KMS-11 (cell line): ENCODE results near the gene GPR137.
"Not testable (repeated sequence)": the region's sequence is repeated elsewhere in the genome, so short reads cannot be mapped to it uniquely, and the experiment has no call there.

Experiments
- H2AFZ ChIP-seq: fragments of 200-600 bp; sonication (generic); 2 replicates; pipeline ENCODE4 v1.6.1; 2016; ENCODE audit warnings: antibody characterized with exemption, mixed run types, low read depth
- H3K27ac ChIP-seq: fragments of 200-600 bp; sonication (generic); 2 replicates; pipeline ENCODE4 v1.6.1; 2016; ENCODE audit warnings: mild to moderate bottlenecking, mixed run types
- H3K27me3 ChIP-seq: fragments of 200-600 bp; sonication (generic); 2 replicates; pipeline ENCODE4 v1.6.1; 2017; ENCODE audit warnings: mild to moderate bottlenecking, low read depth, mixed run types, moderate library complexity; ENCODE audit not compliant: insufficient read depth
- H3K36me3 ChIP-seq: fragments of 200-600 bp; sonication (generic); 2 replicates; pipeline ENCODE4 v1.6.1; 2017; ENCODE audit warnings: mild to moderate bottlenecking, mixed run types; ENCODE audit not compliant: insufficient read depth
- H3K4me1 ChIP-seq: fragments of 200-600 bp; sonication (generic); 2 replicates; pipeline ENCODE4 v1.6.1; 2016; ENCODE audit warnings: mild to moderate bottlenecking, low read depth, mixed run types; ENCODE audit not compliant: poor library complexity, severe bottlenecking
- H3K4me2 ChIP-seq: fragments of 200-600 bp; sonication (generic); 2 replicates; pipeline ENCODE4 v1.7.0; 2016; ENCODE audit warnings: mild to moderate bottlenecking, mixed run types
- H3K4me3 ChIP-seq: fragments of 200-600 bp; sonication (generic); IDR thresholded peaks from 2 replicates; pipeline ENCODE4 v1.6.1; 2017; ENCODE audit warnings: low read depth, low read length, mixed read lengths; ENCODE audit not compliant: insufficient read depth
- H3K79me2 ChIP-seq: fragments of 200-600 bp; sonication (generic); 2 replicates; pipeline ENCODE4 v1.6.1; 2016; ENCODE audit warnings: low read depth, mixed run types; ENCODE audit not compliant: insufficient read depth
- H3K9ac ChIP-seq: fragments of 200-600 bp; sonication (generic); 2 replicates; pipeline ENCODE4 v1.6.1; 2016; ENCODE audit warnings: mild to moderate bottlenecking, mixed run types
- H4K20me1 ChIP-seq: fragments of 200-600 bp; sonication (generic); 2 replicates; pipeline ENCODE4 v1.6.1; 2016; ENCODE audit warnings: mild to moderate bottlenecking, mixed run types; ENCODE audit not compliant: insufficient read depth
- TF ChIP-seq, protein P1 (sequence below): fragments of 200-600 bp; sonication (generic); conservative IDR thresholded peaks from 2 replicates; pipeline ENCODE4 v1.6.1; 2017; ENCODE audit warnings: low read depth, mild to moderate bottlenecking, antibody characterized with exemption, low read length, moderate library complexity, mixed read lengths

Gene GPR137

DNA sequence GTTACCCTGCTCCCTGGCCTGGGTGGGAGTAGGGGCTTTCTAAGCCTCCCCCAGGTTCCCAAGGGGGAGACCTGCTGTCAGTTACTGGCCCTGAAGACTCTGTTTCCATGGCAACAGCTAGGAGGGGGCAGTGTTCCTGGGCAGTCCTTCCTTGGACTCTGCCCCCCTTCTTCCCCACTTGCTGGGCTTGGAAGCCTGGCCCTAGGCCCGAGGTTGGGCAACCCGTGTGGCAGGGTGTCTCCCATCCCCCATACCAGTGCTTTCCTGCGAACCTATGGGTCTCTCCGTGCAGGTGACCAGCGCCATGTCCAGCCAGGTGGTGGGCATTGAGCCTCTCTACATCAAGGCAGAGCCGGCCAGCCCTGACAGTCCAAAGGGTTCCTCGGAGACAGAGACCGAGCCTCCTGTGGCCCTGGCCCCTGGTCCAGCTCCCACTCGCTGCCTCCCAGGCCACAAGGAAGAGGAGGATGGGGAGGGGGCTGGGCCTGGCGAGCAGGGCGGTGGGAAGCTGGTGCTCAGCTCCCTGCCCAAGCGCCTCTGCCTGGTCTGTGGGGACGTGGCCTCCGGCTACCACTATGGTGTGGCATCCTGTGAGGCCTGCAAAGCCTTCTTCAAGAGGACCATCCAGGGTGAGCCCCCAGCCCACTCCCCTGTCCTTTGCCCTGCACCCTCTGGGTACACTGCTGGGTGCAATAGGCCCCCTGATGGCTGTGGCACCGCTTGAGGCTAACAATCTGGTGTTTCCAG, 21.4 kb downstream of the GPR137 start:
- H3K9ac ChIP-seq: peak overlapping the region; percentile 76; the same call in 1 of the 2 replicates
- no peaks in the 10 kb centered on the region for H3K27me3 ChIP-seq
- H3K4me2 ChIP-seq: peak overlapping the region; percentile 90
- H2AFZ ChIP-seq: no peak overlapping the region
- peak overlapping the region; percentile 75 for H3K27ac ChIP-seq
- H3K4me1 ChIP-seq: peaks cover 42% of the 10 kb centered on the region
- TF ChIP-seq, protein P1, sequence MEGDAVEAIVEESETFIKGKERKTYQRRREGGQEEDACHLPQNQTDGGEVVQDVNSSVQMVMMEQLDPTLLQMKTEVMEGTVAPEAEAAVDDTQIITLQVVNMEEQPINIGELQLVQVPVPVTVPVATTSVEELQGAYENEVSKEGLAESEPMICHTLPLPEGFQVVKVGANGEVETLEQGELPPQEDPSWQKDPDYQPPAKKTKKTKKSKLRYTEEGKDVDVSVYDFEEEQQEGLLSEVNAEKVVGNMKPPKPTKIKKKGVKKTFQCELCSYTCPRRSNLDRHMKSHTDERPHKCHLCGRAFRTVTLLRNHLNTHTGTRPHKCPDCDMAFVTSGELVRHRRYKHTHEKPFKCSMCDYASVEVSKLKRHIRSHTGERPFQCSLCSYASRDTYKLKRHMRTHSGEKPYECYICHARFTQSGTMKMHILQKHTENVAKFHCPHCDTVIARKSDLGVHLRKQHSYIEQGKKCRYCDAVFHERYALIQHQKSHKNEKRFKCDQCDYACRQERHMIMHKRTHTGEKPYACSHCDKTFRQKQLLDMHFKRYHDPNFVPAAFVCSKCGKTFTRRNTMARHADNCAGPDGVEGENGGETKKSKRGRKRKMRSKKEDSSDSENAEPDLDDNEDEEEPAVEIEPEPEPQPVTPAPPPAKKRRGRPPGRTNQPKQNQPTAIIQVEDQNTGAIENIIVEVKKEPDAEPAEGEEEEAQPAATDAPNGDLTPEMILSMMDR: no peak
- no peak overlapping the region for H3K4me3 ChIP-seq
- H3K36me3 ChIP-seq: no peaks in the 10 kb centered on the region
- peaks cover 36% of the 10 kb centered on the region for H3K79me2 ChIP-seq
- no peaks in the 10 kb centered on the region for H4K20me1 ChIP-seq

DNA sequence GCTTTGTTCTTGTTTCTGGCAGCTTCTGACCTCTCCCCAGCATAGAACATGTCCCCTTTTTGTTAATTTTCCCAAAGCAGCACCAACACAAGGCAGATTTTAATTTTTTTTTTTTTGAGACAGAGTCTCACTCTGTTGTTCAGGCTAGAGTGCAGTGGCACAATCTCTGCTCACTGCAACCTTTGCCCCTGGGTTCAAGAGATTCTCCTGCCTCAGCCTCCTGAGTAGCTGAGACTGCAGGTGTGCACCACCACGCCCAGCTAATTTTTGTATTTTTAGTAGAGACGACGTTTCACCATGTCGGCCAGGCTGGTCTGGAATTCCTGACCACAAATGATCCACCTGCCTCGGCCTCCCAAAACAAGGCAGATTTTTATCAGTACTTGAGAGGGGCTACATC, 22.1 kb downstream of the GPR137 start:
- not testable (repeated sequence) for H3K27me3 ChIP-seq, H3K4me3 ChIP-seq, H3K9ac ChIP-seq, H2AFZ ChIP-seq, H4K20me1 ChIP-seq, H3K36me3 ChIP-seq
- H3K27ac ChIP-seq: peak overlapping the region; percentile 11; the same call in 1 of the 2 replicates
- peaks cover 44% of the 10 kb centered on the region for H3K79me2 ChIP-seq
- 0 out of 2 replicates have a peak overlapping the region, but pooled peaks have one; percentile 17 for H3K4me2 ChIP-seq
- H3K4me1 ChIP-seq: peaks cover 41% of the 10 kb centered on the region

DNA sequence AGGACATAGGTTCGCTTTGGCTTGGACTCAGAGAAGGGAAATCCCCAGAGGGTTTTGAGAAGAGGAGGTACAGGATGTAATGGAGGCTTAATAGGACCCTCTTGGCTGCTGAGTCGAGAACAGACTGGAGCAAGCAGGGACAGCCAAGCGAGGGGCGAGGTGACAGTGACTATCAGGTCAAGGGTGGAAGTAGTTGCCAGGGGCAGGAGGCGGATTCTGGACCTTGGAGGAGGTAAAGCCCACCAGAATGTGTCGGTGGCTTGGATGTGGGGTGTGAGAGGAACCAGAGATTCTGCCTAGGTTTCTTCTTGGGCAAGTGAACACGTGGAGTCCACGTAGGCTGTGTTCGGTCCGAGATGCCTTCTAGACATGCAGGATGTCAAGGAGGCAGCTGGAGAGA, 27.3 kb downstream of the GPR137 start:
- TF ChIP-seq, protein P1: no peak
- H4K20me1 ChIP-seq: no peaks in the 10 kb centered on the region
- H3K27me3 ChIP-seq: no peaks in the 10 kb centered on the region
- peaks cover 43% of the 10 kb centered on the region; the same call in 1 of the 2 replicates for H3K79me2 ChIP-seq
- H3K4me2 ChIP-seq: no peak overlapping the region
- no peak overlapping the region for H2AFZ ChIP-seq
- peaks cover 40% of the 10 kb centered on the region for H3K4me1 ChIP-seq
- H3K4me3 ChIP-seq: no peak overlapping the region
- H3K9ac ChIP-seq: no peak overlapping the region
- no peak overlapping the region for H3K27ac ChIP-seq
- no peaks in the 10 kb centered on the region for H3K36me3 ChIP-seq

DNA sequence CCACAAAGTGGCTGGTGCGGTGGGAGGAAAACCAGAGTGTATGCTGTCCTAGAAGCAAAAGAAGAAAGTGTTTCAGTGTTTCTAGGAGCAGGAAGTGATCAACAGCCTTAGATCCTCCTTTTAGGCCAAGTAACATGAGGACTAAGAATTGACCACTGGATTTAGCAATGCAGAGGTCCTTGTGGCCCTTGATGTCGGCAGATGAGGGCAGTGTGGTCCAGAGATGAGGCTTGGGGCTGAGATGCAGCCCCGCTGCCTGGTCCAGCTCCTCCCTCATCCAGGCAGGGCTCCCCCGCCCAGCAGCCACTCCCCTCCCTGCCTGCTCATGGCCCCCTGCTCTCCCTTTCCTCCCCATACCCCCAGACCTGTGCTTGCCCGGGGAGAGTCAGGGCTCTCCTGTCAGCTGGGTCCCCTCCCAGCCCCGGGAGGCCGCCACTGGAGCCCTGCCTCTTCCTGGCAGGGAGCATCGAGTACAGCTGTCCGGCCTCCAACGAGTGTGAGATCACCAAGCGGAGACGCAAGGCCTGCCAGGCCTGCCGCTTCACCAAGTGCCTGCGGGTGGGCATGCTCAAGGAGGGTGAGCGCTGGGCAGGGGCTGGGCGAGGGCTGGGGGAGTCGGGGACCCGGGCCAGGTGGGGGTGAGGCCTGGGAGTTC, 28.0 kb downstream of the GPR137 start:
- no peaks in the 10 kb centered on the region for H3K27me3 ChIP-seq
- no peak overlapping the region for H3K27ac ChIP-seq
- H3K9ac ChIP-seq: no peak overlapping the region
- H3K4me3 ChIP-seq: no peak overlapping the region
- no peaks in the 10 kb centered on the region for H4K20me1 ChIP-seq
- H3K36me3 ChIP-seq: no peaks in the 10 kb centered on the region
- peaks cover 37% of the 10 kb centered on the region for H3K4me1 ChIP-seq
- TF ChIP-seq, protein P1: no peak
- H3K79me2 ChIP-seq: peaks cover 38% of the 10 kb centered on the region; the same call in 1 of the 2 replicates
- H2AFZ ChIP-seq: no peak overlapping the region
- no peak overlapping the region for H3K4me2 ChIP-seq
